Renal cortex interstitium (tissue), 11 donors: ENCODE results near the gene SRRT. TPM values are rescaled to one million over a fixed set of nuclear protein-coding genes. Genes with fewer than 3 reads are reported as not detected.
"Not testable (repeated sequence)": the region's sequence is repeated elsewhere in the genome, so short reads cannot be mapped to it uniquely, and the experiment has no call there.

Experiments
- DNase-seq, 11 donors: peaks; one replicate each; pipeline ENCODE4 v3.0.0-alpha.2; 2013; ENCODE audit warnings: low read depth in 9 of 11, low spot score in 4 of 11; ENCODE audit errors: extremely low read depth in 1 of 11
- polyA plus RNA-seq, 3 donors: library from polyadenylated mRNA; unstranded; fragments of 120-200 nt; gene quantifications; one replicate each; pipeline ENCODE4 v1.2.1, GENCODE V29; 2013; ENCODE audit not compliant: insufficient read length in 3 of 3

Gene SRRT
- polyA plus RNA-seq, 3 donors = 152 to 185 (median 175) TPM

DNA sequence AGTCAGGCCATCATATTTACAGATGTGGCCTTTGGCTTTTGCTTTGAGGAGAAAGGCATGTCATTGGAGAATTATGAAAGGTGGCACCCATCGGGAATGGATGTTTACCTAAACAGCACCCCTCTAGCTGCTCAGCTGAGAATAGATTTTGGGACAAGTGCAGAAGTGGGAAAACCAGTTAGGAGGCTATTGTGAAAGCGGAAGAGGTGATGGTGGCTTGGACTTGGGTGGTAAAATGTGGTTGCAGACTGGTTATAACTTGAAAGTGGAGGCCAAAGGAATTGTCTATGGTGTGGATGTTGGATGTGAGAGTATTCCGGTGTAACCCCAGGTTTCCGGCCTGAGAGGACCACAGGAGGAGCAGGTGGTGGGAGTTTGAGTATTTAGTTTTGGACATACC is 27.5 kb upstream of the SRRT start:
- DNase-seq = no peak

- peak in 6 of 11 donors; percentile 74 to 86 (median 78) for DNase-seq
Observed at GRCh38 chr7:100852048-100852872, 22.6 kb upstream of the SRRT start, which contains the start of gene SLC12A9. Gene SLC12A9 (plus strand): TSS chr7:100852713. CDS start chr7:100854198, 1,485 bp downstream.

DNA sequence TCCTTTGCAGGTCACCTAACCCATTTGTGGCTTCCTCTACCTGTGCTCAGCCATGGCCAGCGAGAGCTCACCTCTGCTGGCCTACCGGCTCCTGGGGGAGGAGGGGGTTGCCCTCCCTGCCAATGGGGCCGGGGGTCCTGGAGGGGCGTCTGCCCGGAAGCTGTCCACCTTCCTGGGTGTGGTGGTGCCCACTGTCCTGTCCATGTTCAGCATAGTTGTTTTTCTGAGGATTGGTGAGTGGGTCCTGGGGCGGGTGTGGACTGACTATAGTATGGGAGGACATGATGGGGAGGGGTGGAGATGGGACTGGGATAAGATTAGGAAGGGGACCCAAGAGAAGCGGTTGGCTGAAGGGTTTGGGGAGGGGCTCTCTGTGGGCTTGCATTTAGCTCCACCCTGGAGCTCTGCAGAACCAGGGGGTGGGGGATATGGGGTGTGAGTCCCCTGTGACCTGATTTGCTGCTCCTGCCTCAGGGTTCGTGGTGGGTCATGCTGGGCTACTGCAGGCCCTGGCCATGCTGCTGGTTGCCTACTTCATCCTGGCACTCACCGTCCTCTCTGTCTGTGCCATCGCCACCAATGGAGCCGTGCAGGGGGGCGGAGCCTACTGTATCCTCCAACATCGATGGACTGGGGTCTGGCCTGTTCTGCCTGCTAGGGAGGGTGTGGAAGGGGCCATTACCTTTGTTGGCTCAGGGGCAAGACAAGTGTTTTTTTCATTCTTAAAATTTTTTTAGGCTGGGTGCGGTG is 20.6 kb upstream of the SRRT start:
- DNase-seq = no peak

DNA sequence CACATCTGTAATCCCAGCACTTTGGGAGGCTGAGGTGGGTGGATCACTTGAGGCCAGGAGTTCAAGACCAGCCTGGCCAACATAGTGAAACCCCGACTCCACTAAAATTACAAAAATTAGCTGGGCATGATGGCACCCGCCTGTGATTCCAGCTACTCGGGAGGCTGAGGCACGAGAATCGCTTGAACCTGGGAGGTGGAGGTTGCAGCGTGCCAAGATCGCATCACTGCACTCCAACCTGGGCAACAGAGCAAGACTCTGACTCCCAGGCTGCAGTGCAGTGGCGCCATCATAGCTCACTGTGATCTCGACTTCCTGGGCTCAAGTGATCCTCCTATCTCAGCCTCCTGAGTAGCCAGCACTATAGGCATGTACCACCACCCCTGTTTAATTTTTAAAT is 20.0 kb upstream of the SRRT start:
- DNase-seq = not testable (repeated sequence)

DNA sequence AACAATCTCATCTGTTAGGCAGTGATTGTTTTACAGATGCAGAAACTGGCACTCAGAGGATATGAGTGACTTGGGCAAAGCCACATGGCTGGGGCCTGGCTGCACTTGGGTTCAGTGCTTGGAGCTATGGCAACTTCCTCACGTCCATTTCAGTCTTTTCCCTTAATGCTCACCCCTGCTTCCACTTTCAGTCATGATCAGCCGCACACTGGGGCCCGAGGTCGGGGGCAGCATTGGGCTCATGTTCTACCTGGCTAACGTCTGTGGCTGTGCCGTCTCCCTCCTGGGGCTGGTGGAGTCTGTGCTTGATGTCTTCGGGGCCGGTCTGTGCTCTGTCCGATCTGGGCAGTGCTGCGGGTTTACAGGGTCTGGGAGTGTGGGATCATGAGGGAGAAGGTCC is 19.4 kb upstream of the SRRT start:
- no peak for DNase-seq

DNA sequence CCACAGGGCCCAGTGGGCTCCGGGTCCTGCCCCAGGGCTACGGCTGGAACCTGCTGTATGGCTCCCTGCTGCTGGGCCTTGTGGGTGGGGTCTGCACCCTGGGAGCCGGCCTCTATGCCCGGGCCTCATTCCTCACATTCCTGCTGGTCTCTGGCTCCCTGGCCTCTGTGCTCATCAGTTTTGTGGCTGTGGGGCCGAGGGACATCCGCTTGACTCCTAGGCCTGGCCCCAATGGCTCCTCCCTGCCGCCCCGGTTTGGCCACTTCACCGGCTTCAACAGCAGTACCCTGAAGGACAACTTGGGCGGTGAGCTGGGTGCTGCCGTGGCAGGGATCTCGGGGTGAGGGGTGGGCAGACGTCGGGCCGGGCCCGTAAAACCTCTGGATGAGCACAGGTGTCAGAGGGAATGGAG is 18.0 kb upstream of the SRRT start:
- no peak for DNase-seq

- no peak for DNase-seq
Observed at GRCh38 chr7:100859856-100860255, 15.0 kb upstream of the SRRT start.

- no peak for DNase-seq
Observed at GRCh38 chr7:100860702-100861615, 13.9 kb upstream of the SRRT start.

- DNase-seq = no peak
Observed at GRCh38 chr7:100861616-100861985, 13.3 kb upstream of the SRRT start.

DNA sequence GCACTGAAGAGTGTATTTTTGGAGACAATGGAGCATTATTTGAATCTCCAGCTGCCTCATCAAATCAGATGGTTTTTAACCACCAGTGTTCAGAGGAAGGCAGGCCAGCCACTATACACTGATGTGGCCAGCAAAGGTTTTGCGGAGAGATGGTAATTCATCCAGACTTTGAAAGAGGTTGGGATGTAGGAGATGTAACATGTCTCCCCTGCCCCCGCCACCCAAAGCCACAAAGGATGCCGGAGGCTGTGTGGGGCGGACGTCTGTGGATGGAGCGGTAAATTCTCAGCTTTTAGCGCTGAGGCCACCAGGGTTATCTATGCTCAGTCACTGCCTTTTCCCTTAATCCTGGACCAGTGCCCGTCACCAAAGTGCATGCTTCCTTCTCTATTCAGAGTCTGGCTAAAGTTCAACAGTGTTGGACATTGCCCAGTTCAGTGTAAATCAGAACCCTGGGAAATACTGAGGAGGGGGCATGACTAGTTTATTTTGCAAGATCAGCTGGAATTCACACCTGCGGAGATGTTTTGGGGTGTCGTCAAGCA is 11.4 kb upstream of the SRRT start:
- no peak for DNase-seq

- DNase-seq = no peak
Observed at GRCh38 chr7:100864263-100864845, 10.5 kb upstream of the SRRT start.

DNA sequence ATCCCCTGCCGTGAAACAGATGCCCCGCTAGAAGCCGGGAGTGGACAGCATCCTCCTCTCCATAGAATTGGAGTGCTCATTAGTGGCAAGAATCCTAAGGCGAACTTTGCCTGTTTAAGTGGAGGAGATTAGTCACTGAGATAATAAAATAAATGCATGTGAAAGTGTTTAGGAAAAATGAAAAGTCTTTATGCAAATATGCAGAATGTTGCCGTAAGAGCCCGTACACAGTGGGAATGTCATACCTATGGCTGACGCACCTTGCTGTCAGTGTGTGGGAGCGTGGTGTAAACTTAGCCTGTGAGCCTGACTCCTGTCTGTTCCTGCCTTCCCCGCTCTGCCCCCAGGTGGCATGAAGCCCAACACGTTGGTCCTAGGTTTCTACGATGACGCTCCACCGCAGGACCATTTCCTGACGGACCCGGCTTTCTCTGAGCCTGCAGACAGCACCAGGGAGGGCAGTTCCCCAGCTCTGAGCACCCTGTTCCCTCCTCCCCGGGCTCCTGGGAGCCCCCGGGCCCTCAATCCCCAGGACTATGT is 9.5 kb upstream of the SRRT start:
- no peak for DNase-seq

DNA sequence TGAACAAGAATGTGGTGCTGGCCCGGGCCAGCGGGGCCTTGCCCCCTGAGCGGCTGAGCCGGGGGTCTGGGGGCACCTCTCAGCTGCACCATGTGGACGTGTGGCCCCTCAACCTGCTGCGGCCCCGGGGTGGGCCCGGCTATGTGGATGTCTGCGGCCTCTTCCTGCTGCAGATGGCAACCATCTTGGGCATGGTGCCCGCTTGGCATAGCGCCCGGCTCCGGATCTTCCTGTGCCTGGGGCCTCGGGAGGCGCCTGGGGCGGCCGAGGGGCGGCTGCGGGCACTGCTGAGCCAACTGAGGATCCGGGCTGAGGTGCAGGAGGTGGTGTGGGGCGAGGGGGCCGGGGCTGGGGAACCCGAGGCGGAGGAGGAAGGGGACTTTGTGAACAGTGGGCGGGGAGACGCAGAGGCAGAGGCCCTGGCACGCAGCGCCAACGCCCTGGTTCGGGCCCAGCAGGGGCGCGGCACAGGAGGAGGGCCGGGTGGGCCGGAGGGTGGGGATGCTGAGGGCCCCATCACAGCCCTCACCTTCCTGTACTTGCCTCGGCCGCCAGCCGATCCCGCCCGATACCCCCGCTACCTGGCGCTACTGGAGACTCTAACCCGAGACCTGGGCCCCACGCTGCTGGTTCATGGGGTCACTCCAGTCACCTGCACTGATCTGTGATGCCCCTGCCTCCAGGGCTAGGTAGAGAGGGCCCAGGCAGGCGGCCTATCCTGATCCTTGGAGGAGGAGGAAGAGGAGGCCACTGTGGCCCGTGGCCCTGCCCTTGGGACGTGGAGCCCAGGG is 8.8 kb upstream of the SRRT start:
- no peak for DNase-seq

DNA sequence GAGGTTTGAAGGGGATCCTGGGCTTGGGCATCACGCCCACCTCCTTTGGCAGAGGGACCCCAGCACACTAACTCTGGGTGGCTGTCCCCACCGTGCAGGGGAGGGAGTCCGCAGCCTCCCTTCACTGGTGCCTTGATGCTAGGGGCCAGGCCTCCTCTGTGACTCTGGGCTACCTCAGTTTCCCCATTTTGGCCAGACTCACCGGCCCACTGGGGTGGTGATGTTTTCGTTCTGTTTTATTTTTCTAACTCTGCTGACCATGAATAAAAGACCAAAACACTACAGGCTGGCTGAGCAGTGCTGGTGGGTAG is 8.2 kb upstream of the SRRT start:
- no peak for DNase-seq

- DNase-seq = peak; percentile 75 to 93 (median 90)
Observed at GRCh38 chr7:100867040-100867775, 7.7 kb upstream of the SRRT start, which contains the start of gene TRIP6. Gene TRIP6 (plus strand): TSS chr7:100867387. CDS start chr7:100867498, 111 bp downstream.

DNA sequence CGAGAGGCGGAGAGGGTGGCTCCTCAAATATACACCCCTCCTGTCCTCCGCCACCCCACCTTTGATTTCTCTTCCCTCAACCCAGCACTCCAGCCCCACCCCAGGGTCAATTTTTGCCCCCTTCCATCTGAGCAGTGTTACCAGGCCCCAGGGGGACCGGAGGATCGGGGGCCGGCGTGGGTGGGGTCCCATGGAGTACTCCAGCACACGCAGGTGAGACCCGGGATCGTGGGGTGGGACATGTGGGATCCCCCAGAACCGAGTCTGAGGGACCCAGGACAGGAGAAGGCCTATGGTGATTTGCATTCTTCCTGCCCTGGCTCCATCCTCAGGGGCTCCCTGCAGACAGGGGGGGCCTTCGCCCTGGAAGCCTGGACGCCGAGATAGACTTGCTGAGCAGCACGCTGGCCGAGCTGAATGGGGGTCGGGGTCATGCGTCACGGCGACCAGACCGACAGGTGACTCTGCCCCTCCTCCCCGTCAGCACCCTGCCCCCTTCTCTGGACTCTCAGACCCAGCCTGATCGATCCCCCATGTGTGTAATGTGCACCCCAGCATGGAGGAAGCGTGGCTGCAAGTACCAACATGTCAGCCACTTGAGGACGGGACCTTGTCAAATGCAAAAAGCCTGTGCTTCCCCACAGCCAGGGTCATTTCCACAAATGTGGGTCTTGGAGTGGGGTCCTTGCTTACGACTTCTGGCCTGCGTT is 7.0 kb upstream of the SRRT start:
- DNase-seq = no peak
